GM12873 (cell line): ENCODE data around the gene HBA2.
"Not testable (repeated sequence)": the region's sequence is repeated elsewhere in the genome, so short reads cannot be mapped to it uniquely, and the experiment has no call there.

Source experiments
- CTCF ChIP-seq: IDR thresholded peaks from 2 replicates; pipeline ENCODE4 v1.5.1; 2012; ENCODE audit warnings: low read depth, mild to moderate bottlenecking, moderate library complexity, low read length, control low read depth; ENCODE audit not compliant: insufficient read depth; ENCODE audit errors: missing control alignments

The HBA2 gene

DNA sequence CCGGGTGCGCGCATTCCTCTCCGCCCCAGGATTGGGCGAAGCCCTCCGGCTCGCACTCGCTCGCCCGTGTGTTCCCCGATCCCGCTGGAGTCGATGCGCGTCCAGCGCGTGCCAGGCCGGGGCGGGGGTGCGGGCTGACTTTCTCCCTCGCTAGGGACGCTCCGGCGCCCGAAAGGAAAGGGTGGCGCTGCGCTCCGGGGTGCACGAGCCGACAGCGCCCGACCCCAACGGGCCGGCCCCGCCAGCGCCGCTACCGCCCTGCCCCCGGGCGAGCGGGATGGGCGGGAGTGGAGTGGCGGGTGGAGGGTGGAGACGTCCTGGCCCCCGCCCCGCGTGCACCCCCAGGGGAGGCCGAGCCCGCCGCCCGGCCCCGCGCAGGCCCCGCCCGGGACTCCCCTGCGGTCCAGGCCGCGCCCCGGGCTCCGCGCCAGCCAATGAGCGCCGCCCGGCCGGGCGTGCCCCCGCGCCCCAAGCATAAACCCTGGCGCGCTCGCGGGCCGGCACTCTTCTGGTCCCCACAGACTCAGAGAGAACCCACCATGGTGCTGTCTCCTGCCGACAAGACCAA, at the start of gene HBA2:
Gene HBA2, plus strand, starts transcription at position 503 of the 568 bp plus-strand sequence. Its CDS starts 37 bp downstream, at position 540.
- TF ChIP-seq CTCF = not testable (repeated sequence)

DNA sequence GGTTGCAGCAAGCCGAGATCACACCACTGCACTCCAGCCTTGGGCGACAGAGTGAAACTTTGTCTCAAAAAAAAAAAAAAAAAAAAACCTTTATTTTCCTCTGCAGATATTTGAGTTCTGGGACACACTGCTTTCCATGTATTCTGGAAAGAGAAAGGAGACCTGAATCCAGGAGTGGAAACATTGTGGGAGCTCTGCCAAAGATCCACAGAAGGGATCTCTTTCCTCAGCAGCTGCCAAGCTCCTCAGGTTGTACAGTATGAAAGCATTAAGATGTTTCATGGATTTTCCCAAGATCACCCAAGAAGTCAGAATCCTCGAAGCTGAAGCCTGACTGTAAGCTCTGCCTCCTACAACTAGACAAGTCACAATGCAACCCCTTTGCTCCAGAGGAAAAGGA, 47.7 kb upstream of the HBA2 start:
- TF ChIP-seq CTCF = no peak

- TF ChIP-seq CTCF = no peak
Observed at GRCh38 chr16:129075-129474, 43.6 kb upstream of the HBA2 start.

DNA sequence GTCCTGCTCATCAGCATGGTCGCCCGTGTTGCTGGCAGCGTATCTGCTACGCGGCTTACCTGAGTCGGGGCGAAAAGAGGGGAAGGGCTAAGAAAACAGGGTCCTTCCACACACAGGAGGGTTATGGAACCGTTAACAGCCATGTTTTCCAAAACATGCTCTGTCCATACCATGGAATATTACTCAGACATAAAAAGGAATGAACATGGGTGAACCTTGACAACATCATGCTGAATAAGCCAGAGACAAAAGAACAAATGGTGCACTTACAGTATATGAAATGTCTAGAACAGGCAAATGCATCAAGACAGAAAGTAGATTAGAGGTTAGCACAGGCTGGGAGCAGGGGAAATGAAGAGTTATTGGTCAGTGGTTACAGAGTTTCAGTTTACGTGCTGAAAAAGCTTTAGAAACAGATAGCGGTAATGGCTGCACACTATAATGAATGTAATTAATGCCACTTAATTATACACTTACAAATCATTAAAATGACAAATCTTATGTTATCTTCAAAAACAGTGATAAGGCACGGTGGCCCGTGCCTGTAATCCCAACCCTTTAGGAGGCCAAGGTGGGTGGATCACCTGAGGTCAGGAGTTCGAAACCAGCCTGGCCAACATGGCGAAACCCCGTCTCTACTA, 42.0 kb upstream of the HBA2 start:
- no peak for TF ChIP-seq CTCF

- no peak for TF ChIP-seq CTCF
Observed at GRCh38 chr16:132120-132519, 40.6 kb upstream of the HBA2 start.

DNA sequence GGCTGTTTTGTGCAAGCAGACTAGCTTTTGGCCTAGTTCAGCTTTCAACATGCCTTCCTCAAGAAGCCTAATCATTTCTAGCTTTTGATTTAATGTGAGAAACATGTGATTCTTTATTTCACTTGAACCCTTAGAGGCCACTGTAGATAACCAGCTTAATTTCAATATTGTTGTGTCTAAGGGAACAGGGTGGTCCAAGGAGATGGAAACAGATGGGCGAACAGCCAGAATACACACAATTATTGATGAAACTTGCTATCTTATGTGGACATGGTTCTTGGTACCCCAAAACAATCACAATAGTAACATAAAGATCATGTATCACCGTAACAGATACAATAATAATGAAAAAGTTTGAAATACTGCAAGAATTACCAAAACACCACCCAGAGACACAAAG, 39.0 kb upstream of the HBA2 start:
- no peak for TF ChIP-seq CTCF

DNA sequence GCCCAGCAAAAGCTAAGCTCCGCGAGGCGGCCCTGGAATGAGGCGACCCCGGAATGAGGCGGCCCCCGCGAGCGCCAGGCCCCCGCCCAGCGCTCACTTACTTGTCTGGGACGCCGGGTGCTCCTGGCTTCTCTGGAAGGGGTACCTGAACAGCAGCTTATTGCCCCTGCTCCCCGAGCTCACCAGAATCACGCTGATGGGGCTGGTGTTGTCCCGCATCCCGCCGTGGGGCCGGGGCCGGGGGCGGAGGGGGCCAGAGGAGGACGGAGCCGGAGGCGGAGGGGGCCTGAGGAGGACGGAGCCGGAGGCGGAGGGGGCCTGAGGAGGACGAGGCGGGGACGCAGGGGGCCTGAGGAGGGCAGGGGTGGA, 34.6 kb upstream of the HBA2 start:
- no peak for TF ChIP-seq CTCF
